ENCODE data around the gene PAPOLB.

The PAPOLB gene

GRCh38 chr7:4875391-4875790, 13.6 kb upstream of the PAPOLB start:
- Histone ChIP-seq H3K9me3 (no peaks in the 10 kb centered on the region), H3K36me3 (peaks cover 0 to 23% (median 19%) of the 10 kb centered on the region in 3 donors), H3K27ac (no peak overlapping the region), H3K4me1 (peaks cover 0 to 4% (median 0%) of the 10 kb centered on the region in 4 donors), H3K4me3 (no peak overlapping the region), H3K27me3 (no peaks in the 10 kb centered on the region)
- no peak for TF ChIP-seq CTCF (IDR thresholded peaks at IDR 0.05)
- DNase-seq = no peak
- intact Hi-C loops (cut with DNase I; ENCODE audit: low total_unique reads) = no loop called here

- TF ChIP-seq CTCF (IDR thresholded peaks at IDR 0.05) = no peak
- H3K4me3 ChIP-seq = no peak overlapping the region
- intact Hi-C loops (cut with DNase I; ENCODE audit: low total_unique reads) = no loop called here
- H3K4me1 ChIP-seq = no peaks in the 10 kb centered on the region
- no peak overlapping the region for H3K27ac ChIP-seq
- no peaks in the 10 kb centered on the region for H3K27me3 ChIP-seq
- peaks cover 0 to 23% (median 19%) of the 10 kb centered on the region in 3 donors for H3K36me3 ChIP-seq
- H3K9me3 ChIP-seq = peaks cover 0 to 3% (median 2%) of the 10 kb centered on the region in 3 donors
- DNase-seq = no peak
These were observed 11.5 kb upstream of the PAPOLB start for GRCh38 chr7:4873071-4873944.

GRCh38 chr7:4871930-4872675, 10.3 kb upstream of the PAPOLB start:
- no peak for DNase-seq
- Histone ChIP-seq H3K27ac (no peak overlapping the region), H3K4me3 (no peak overlapping the region), H3K4me1 (no peaks in the 10 kb centered on the region), H3K9me3 (peaks cover 0 to 4% (median 3%) of the 10 kb centered on the region in 3 donors), H3K27me3 (no peaks in the 10 kb centered on the region), H3K36me3 (peaks cover 0 to 16% (median 10%) of the 10 kb centered on the region in 3 donors)
- intact Hi-C loops (cut with DNase I; ENCODE audit: low total_unique reads) = no loop called here
- TF ChIP-seq CTCF (IDR thresholded peaks at IDR 0.05) = no peak

GRCh38 chr7:4871056-4871680, 9.3 kb upstream of the PAPOLB start:
- DNase-seq = no peak
- no peak for TF ChIP-seq CTCF (IDR thresholded peaks at IDR 0.05)

GRCh38 chr7:4868493-4868892, 6.7 kb upstream of the PAPOLB start:
- no peak for TF ChIP-seq CTCF (IDR thresholded peaks at IDR 0.05)
- peaks cover 0 to 6% of the 10 kb centered on the region in 2 donors for H3K27me3 ChIP-seq
- H3K4me1 ChIP-seq = no peaks in the 10 kb centered on the region
- intact Hi-C loops (cut with DNase I; ENCODE audit: low total_unique reads) = no loop called here
- peaks cover 0 to 4% (median 3%) of the 10 kb centered on the region in 3 donors for H3K36me3 ChIP-seq
- H3K27ac ChIP-seq = no peak overlapping the region
- H3K4me3 ChIP-seq = no peak overlapping the region
- DNase-seq = no peak
- peaks cover 0 to 4% (median 3%) of the 10 kb centered on the region in 3 donors for H3K9me3 ChIP-seq

More at GRCh38 chr7:4871056-4871680, 9.3 kb upstream of the PAPOLB start:
- intact Hi-C loops (cut with DNase I; ENCODE audit: low total_unique reads) = no loop called here
- no peaks in the 10 kb centered on the region for H3K4me1 ChIP-seq
- H3K27ac ChIP-seq = no peak overlapping the region
- H3K9me3 ChIP-seq = peaks cover 0 to 4% (median 3%) of the 10 kb centered on the region in 3 donors
- H3K27me3 ChIP-seq = no peaks in the 10 kb centered on the region
- H3K36me3 ChIP-seq = peaks cover 0 to 9% (median 4%) of the 10 kb centered on the region in 3 donors
- no peak overlapping the region for H3K4me3 ChIP-seq
